ENCODE data around the gene PGBD5.

Gene PGBD5

DNA sequence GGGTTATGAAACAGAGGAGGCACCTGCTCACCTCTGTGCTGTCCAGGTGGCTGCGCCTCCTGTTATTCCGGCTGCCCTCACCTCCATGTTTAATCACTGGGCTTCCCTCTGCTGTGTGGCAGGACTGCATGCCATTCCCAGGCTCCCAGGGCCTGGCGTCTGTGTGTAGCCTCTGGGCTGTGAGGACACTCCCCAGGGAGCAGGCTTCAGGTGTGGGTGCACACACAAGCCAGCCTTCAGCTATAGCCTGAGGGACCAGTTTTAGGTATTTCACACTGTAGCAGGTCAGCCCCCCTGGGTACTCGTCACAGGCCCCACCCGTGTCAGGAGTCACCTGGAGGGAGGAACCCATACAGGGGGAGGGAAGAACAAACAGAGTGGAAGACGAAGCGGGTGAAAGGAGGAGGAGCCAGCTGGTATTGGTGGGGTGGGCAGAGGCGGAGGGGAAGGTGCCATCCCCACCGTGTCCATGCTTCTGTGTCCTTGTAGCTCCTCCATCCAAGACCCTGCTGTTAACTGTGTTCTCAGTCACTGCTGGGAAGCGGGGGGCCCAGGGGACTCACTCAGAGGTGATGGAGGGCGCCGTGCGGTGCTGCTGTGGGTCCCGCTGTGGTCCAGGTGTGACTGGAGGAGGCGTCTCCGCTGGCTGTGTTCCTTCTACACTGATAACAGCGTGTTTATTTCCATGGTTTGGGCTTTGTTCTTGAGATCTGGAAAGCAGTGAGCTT lies 158.6 kb downstream of the PGBD5 start:
- peak overlapping the region; percentile 35 for H3K27ac ChIP-seq

GRCh38 chr1:230266456-230266855 lies 159.7 kb downstream of the PGBD5 start:
- Histone ChIP-seq H3K27ac (no peak overlapping the region), H3K4me3 (ENCODE audit: low read depth, low read length) (no peak overlapping the region), H3K27me3 (ENCODE audit: insufficient read depth, low read depth, severe bottlenecking) (no peaks in the 10 kb centered on the region), H3K9me3 (ENCODE audit: severe bottlenecking) (no peaks in the 10 kb centered on the region), H3K36me3 (peaks cover 16% of the 10 kb centered on the region)
- DNase-seq = no peak
- TF ChIP-seq, protein P1, sequence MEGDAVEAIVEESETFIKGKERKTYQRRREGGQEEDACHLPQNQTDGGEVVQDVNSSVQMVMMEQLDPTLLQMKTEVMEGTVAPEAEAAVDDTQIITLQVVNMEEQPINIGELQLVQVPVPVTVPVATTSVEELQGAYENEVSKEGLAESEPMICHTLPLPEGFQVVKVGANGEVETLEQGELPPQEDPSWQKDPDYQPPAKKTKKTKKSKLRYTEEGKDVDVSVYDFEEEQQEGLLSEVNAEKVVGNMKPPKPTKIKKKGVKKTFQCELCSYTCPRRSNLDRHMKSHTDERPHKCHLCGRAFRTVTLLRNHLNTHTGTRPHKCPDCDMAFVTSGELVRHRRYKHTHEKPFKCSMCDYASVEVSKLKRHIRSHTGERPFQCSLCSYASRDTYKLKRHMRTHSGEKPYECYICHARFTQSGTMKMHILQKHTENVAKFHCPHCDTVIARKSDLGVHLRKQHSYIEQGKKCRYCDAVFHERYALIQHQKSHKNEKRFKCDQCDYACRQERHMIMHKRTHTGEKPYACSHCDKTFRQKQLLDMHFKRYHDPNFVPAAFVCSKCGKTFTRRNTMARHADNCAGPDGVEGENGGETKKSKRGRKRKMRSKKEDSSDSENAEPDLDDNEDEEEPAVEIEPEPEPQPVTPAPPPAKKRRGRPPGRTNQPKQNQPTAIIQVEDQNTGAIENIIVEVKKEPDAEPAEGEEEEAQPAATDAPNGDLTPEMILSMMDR (IDR thresholded peaks at IDR 0.05; ENCODE audit: low read depth, low read length) = no peak

More for the DNA sequence above, 158.6 kb downstream of the PGBD5 start:
- Histone ChIP-seq H3K4me3 (ENCODE audit: low read depth, low read length) (no peak overlapping the region), H3K36me3 (peaks cover 16% of the 10 kb centered on the region), H3K9me3 (ENCODE audit: severe bottlenecking) (no peaks in the 10 kb centered on the region), H3K27me3 (ENCODE audit: insufficient read depth, low read depth, severe bottlenecking) (no peaks in the 10 kb centered on the region)
- TF ChIP-seq, protein P1 (IDR thresholded peaks at IDR 0.05; ENCODE audit: low read depth, low read length) = no peak
- no peak for DNase-seq

DNA sequence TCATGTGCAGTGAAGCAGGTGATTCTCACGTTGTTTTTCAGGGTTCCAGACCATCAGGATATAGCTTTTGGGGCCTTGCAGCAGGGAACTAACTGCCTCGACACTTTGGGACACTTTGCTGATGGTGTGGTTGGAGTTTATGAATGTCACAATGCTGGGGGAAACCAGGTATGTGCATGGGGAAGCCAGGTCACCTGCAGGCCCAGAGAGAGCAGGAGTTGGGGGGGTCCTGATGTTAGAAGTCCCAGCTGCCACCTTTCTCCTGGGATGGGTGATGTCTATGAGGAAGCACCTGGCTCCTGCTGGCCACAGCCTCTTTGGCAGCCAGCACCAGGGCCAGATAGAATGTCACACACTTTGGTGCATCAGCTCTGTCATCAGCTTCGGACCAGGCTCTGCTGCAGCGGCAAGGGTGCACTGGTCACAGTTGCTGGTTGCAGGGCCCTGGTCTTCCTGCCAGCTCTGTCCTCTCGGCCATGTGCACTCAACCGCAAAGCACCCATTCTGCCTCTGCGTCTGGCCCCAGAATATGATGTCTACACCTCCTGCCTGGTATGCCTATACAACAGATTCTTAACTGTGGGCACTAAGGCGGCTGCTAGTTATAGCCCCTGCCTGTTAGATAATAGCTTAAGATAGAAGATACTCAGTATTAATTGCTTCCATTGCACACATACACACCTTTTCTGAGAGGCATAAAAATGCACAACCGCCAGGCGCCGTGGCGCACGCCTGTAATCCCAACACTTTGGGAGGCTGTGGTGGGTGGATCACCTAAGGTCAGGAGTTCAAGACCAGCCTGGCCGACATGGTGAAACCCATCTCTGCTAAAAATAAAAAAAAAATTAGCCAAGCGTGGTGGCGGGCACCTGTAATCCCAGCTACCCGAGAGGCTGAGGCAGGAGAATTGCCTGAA lies 160.7 kb downstream of the PGBD5 start:
- TF ChIP-seq, protein P1 (IDR thresholded peaks at IDR 0.05; ENCODE audit: low read depth, low read length) = no peak
- Histone ChIP-seq H3K36me3 (peaks cover 16% of the 10 kb centered on the region), H3K27ac (no peak overlapping the region), H3K9me3 (ENCODE audit: severe bottlenecking) (no peaks in the 10 kb centered on the region), H3K27me3 (ENCODE audit: insufficient read depth, low read depth, severe bottlenecking) (no peaks in the 10 kb centered on the region), H3K4me3 (ENCODE audit: low read depth, low read length) (no peak overlapping the region)
- DNase-seq = no peak
